Mesenchymal stem cell (in vitro differentiated cells and primary cell): ENCODE measurements around the gene CTNNA1.

Source experiments
- DNase-seq: peaks from one replicate; pipeline ENCODE4 v3.0.0-alpha.2; 2013
- H2AFZ ChIP-seq: one replicate; pipeline ENCODE4 v1.6.1; 2013; ENCODE audit warnings: low read depth, mild to moderate bottlenecking, control low read depth, inconsistent platforms, low read length, moderate library complexity
- H2AK5ac ChIP-seq: 2 replicates; pipeline ENCODE4 v1.6.1; 2013; ENCODE audit warnings: low read length, moderate library complexity, mild to moderate bottlenecking, inconsistent platforms; ENCODE audit not compliant: severe bottlenecking
- H2BK120ac ChIP-seq: one replicate; pipeline ENCODE4 v1.6.1; 2013; ENCODE audit warnings: low read depth, mild to moderate bottlenecking, inconsistent platforms, low read length, moderate library complexity
- H2BK12ac ChIP-seq, 2 experiments: one replicate each; pipeline ENCODE4 v1.6.1; 2013; ENCODE audit warnings: inconsistent platforms in 2 of 2, low read length in 2 of 2, mild to moderate bottlenecking in 2 of 2, moderate library complexity in 2 of 2, control low read depth in 1 of 2
- H2BK15ac ChIP-seq: one replicate; pipeline ENCODE4 v1.6.1; 2013; ENCODE audit warnings: mild to moderate bottlenecking, low read depth, inconsistent platforms; ENCODE audit not compliant: poor library complexity, severe bottlenecking
- H2BK5ac ChIP-seq: 2 replicates; pipeline ENCODE4 v1.6.1; 2013; ENCODE audit warnings: low read depth, mild to moderate bottlenecking, low read length, control low read depth, inconsistent platforms; ENCODE audit not compliant: poor library complexity, severe bottlenecking
- H3K14ac ChIP-seq, 2 experiments: one replicate each; pipeline ENCODE4 v1.6.1; 2013; ENCODE audit warnings: inconsistent platforms in 2 of 2, low read length in 2 of 2, control low read depth in 1 of 2, mild to moderate bottlenecking in 1 of 2, moderate library complexity in 1 of 2
- H3K18ac ChIP-seq, 2 experiments: one replicate each; pipeline ENCODE4 v1.6.1; 2013; ENCODE audit warnings: inconsistent platforms in 2 of 2, low read length in 2 of 2, control low read depth in 1 of 2, low read depth in 1 of 2, mild to moderate bottlenecking in 1 of 2
- H3K23ac ChIP-seq, 2 experiments: one replicate each; pipeline ENCODE4 v1.6.1; 2013; ENCODE audit warnings: inconsistent platforms in 2 of 2, low read length in 2 of 2, mild to moderate bottlenecking in 2 of 2, moderate library complexity in 2 of 2, control low read depth in 1 of 2
- H3K27ac ChIP-seq: 2 replicates; pipeline ENCODE4 v1.5.1; 2013; ENCODE audit warnings: mild to moderate bottlenecking, moderate library complexity, low read length, control low read depth, inconsistent platforms; ENCODE audit not compliant: poor library complexity, severe bottlenecking
- H3K27me3 ChIP-seq, 2 experiments: 2 replicates each; pipeline versions ENCODE4 v1.6.1 to v1.7.0; 2013; ENCODE audit warnings: low read length in 2 of 2, mild to moderate bottlenecking in 2 of 2, moderate library complexity in 2 of 2, control low read depth in 1 of 2, inconsistent platforms in 1 of 2; ENCODE audit not compliant: control insufficient read depth in 1 of 2, insufficient read depth in 1 of 2
- H3K36me3 ChIP-seq, 2 experiments: 2 replicates each; pipeline versions ENCODE4 v1.6.1 to v1.7.0; 2013; ENCODE audit warnings: low read length in 2 of 2, control low read depth in 1 of 2, inconsistent platforms in 1 of 2, low read depth in 1 of 2, mild to moderate bottlenecking in 1 of 2; ENCODE audit not compliant: insufficient read depth in 2 of 2, control insufficient read depth in 1 of 2
- H3K4ac ChIP-seq, 2 experiments: one replicate each; pipeline ENCODE4 v1.6.1; 2013; ENCODE audit warnings: inconsistent platforms in 2 of 2, low read length in 2 of 2, mild to moderate bottlenecking in 2 of 2, moderate library complexity in 2 of 2, control low read depth in 1 of 2, low read depth in 1 of 2
- H3K4me1 ChIP-seq: 2 replicates; pipeline ENCODE4 v1.6.1; 2013; ENCODE audit warnings: low read depth, low read length, control low read depth; ENCODE audit not compliant: control insufficient read depth, insufficient read depth
- H3K4me2 ChIP-seq: 2 replicates; pipeline ENCODE4 v1.6.1; 2013; ENCODE audit warnings: low read length, mild to moderate bottlenecking, inconsistent platforms; ENCODE audit not compliant: poor library complexity, severe bottlenecking
- H3K4me3 ChIP-seq, 2 experiments: 2 replicates each; pipeline versions ENCODE4 v1.5.1 to v1.7.0; 2013; ENCODE audit warnings: low read length in 2 of 2, mild to moderate bottlenecking in 2 of 2, control low read depth in 1 of 2, low read depth in 1 of 2; ENCODE audit not compliant: insufficient read depth in 1 of 2
- H3K79me1 ChIP-seq: replicated peaks from 2 replicates; pipeline ENCODE4 v1.6.1; 2013; ENCODE audit warnings: mild to moderate bottlenecking, control low read depth, low read length, inconsistent platforms; ENCODE audit not compliant: poor library complexity, severe bottlenecking
- H3K9ac ChIP-seq: 2 replicates; pipeline ENCODE4 v1.7.0; 2013; ENCODE audit warnings: mild to moderate bottlenecking, low read length, moderate library complexity
- H3K9me3 ChIP-seq: 2 replicates; pipeline ENCODE4 v1.7.0; 2013; ENCODE audit warnings: mild to moderate bottlenecking, low read length; ENCODE audit not compliant: control insufficient read depth
- H4K8ac ChIP-seq: one replicate; pipeline ENCODE4 v1.6.1; 2013; ENCODE audit warnings: inconsistent platforms, mild to moderate bottlenecking, low read length, moderate library complexity
- H4K91ac ChIP-seq: one replicate; pipeline ENCODE4 v1.6.1; 2013; ENCODE audit warnings: mild to moderate bottlenecking, low read length, inconsistent platforms
- WGBS: methylation state at CpG from one replicate; pipeline ENCODE4 v1.1.7; 2013; ENCODE audit warnings: mixed read lengths; 5-methylcytosine and 5-hydroxymethylcytosine counted together

The CTNNA1 gene

GRCh38 chr5:138951091-138951985 lies 198.1 kb downstream of the CTNNA1 start:
- peaks cover 21 to 35% of the 10 kb centered on the region in 2 experiments for H3K36me3 ChIP-seq

GRCh38 chr5:138951986-138952735 lies 198.9 kb downstream of the CTNNA1 start:
- peaks cover 31% of the 10 kb centered on the region for H3K79me1 ChIP-seq
- H3K4me1 ChIP-seq: peaks cover 57% of the 10 kb centered on the region
- H2BK15ac ChIP-seq: peak overlapping the region; percentile 15
- no peak overlapping the region for H3K4ac ChIP-seq
- no peak overlapping the region for H4K8ac ChIP-seq
- no peak overlapping the region for H2AFZ ChIP-seq
- no peak for DNase-seq
- no peaks in the 10 kb centered on the region for H3K27me3 ChIP-seq
- no peak overlapping the region for H4K91ac ChIP-seq
- H2AK5ac ChIP-seq: no peak overlapping the region
- H2BK12ac ChIP-seq: peak overlapping the region; percentile 38 to 49
- H2BK5ac ChIP-seq: no peak overlapping the region
- H3K18ac ChIP-seq: no peak overlapping the region
- no peak overlapping the region for H3K9ac ChIP-seq
- no peak overlapping the region for H2BK120ac ChIP-seq
- H3K14ac ChIP-seq: no peak overlapping the region
- H3K4me3 ChIP-seq: no peak overlapping the region
- H3K4me2 ChIP-seq: no peak overlapping the region
- no peak overlapping the region for H3K27ac ChIP-seq
- no peak overlapping the region for H3K23ac ChIP-seq
- no peaks in the 10 kb centered on the region for H3K9me3 ChIP-seq
- WGBS: 94% methylated on average over 15 of the region's 17 CpGs
- H3K36me3 ChIP-seq: peaks cover 13 to 26% of the 10 kb centered on the region in 2 experiments

More at GRCh38 chr5:138951091-138951985, 198.1 kb downstream of the CTNNA1 start:
- Histone ChIP-seq H2AFZ (no peak overlapping the region), H2AK5ac (no peak overlapping the region), H3K27ac (no peak overlapping the region), H2BK12ac (peak overlapping the region in 1 of 2 experiments; percentile 2), H4K91ac (no peak overlapping the region), H3K23ac (no peak overlapping the region), H3K9ac (no peak overlapping the region), H4K8ac (no peak overlapping the region), H2BK5ac (no peak overlapping the region), H3K4me3 (no peak overlapping the region), H2BK120ac (no peak overlapping the region), H3K4me2 (no peak overlapping the region), H3K4me1 (peaks cover 59% of the 10 kb centered on the region), H3K4ac (peak overlapping the region in 1 of 2 experiments; percentile 18), H3K27me3 (no peaks in the 10 kb centered on the region), H3K79me1 (peaks cover 28% of the 10 kb centered on the region), H3K9me3 (no peaks in the 10 kb centered on the region), H3K18ac (no peak overlapping the region), H3K14ac (no peak overlapping the region), H2BK15ac (no peak overlapping the region)
- no peak for DNase-seq
- WGBS: 96% methylated on average over 17 of the region's 18 CpGs

GRCh38 chr5:138952962-138953361 lies 199.7 kb downstream of the CTNNA1 start:
- Histone ChIP-seq H3K4ac (peak overlapping the region in 1 of 2 experiments; percentile 63), H3K4me2 (no peak overlapping the region), H3K9me3 (no peaks in the 10 kb centered on the region), H3K23ac (no peak overlapping the region), H2BK120ac (no peak overlapping the region), H3K9ac (no peak overlapping the region), H3K14ac (peak overlapping the region in 1 of 2 experiments; percentile 37), H4K8ac (peak overlapping the region; percentile 70), H4K91ac (peak overlapping the region; percentile 23), H2BK5ac (no peak overlapping the region), H3K18ac (peak overlapping the region; percentile 4 to 81), H3K27ac (no peak overlapping the region), H3K79me1 (peaks cover 31% of the 10 kb centered on the region), H3K4me1 (peaks cover 54% of the 10 kb centered on the region), H3K36me3 (peaks cover 9 to 24% of the 10 kb centered on the region in 2 experiments), H2BK12ac (peak overlapping the region in 1 of 2 experiments; percentile 87), H3K4me3 (no peak overlapping the region), H2AK5ac (peak overlapping the region; percentile 21), H2AFZ (no peak overlapping the region), H2BK15ac (no peak overlapping the region), H3K27me3 (no peaks in the 10 kb centered on the region)
- no peak for DNase-seq
- WGBS: 83% methylated on average over 4 of the region's 6 CpGs
